GM11168 (cell line): ENCODE data around the gene RNASE2.
"Not testable (repeated sequence)": the region's sequence is repeated elsewhere in the genome, so short reads cannot be mapped to it uniquely, and the experiment has no call there.

ENCODE experiments used
- in situ Hi-C: fragments of 300-500 bp; cut with MboI; formaldehyde crosslinking; loops from one replicate; pipeline ENCODE4 v1.12.0; 2022; ENCODE audit warnings: low sequenced_read_pairs; ENCODE audit not compliant: unreplicated experiment

Gene RNASE2

DNA sequence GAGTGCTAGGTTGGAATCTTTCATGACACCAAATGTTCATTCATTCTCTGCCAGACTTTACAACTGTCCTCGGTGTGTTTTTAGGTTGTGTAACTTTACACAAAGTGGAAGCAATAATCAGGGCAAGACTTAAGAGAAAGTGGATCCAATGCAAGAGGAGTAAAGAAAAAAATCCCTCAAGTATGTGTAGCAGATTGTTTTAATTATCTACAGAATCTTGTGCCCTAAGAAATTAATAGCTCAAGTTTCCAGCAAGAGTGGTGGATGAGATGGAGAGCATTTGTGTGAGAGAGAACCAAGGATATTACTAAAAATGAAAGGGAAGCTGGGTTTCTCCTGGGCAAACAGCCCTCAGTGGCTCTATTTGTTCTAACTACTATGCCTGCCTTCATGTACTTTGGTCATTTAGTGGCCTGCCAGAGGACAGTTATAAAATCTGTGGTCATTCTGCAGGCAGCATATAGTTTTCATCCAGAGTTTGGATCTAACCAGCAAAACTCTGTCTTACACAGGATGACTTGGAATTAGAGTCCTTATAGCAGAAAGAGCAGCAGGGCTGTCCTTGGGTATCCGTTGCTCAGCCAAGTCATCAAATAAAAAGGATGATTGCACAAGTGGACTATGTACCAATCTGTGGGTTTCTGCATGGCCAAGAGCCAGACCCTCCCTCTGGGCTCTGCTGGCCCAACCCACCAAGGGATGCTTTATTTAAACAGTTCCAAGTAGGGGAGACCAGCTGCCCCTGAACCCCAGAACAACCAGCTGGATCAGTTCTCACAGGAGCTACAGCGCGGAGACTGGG, at the start of gene RNASE2:
Gene RNASE2, plus strand, starts transcription at position 752 of the 802 bp plus-strand sequence. CDS start 285 bp downstream, outside the sequence.
- in situ Hi-C loops = not testable (repeated sequence)

DNA sequence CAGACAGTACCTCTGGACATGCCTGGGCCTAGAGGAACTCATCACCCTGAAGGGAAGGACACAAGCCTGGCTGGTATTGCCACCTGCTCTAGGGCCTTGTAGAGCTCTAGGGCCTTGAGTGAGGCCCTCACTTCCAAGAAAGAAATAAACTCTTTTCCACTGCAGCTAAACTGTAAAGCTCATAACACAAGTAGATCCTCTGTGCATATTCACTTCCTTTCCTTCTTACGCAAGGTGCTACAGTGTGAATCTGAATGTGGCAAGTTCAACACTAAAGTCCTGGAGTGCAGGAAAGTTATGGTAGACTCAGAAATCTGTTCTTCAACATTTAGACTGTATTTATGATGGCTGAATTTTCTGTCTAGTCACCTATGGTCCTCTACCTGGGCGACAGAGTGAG, 49.6 kb upstream of the RNASE2 start:
- in situ Hi-C loops = no loop called here

DNA sequence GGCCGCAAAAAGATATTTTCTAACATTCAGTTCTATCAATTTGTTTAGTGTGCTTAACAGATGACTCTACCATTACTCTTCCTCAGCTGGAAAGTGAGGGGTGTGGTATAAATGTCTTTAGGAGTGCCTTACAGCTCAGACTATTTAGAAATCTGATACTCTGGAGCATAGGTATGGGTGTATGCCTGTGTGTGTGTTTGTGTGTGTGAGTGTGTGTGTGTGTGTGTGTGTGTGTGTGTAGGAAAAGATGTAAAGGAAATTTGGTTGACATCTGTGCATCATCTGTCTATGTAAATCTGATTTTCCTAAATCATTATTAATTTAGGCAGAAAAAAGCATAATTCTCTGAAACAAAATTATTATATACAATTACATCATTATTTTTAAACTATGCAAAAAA, 48.1 kb upstream of the RNASE2 start:
- in situ Hi-C loops = no loop called here

DNA sequence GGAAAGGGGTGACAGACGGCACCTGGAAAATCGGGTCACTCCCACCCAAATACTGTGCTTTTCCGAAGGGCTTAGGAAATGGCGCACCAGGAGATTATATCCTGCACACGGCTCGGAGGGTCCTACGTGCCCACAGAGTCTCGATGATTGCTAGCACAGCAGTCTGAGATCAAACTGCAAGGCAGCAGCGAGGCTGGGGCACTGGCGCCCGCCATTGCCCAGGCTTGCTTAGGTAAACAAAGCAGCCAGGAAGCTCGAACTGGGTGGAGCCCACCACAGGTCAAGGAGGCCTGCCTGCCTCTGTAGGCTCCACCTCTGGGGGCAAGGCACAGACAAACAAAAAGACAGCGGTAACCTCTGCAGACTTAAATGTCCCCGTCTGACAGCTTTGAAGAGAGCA, 44.5 kb upstream of the RNASE2 start:
- in situ Hi-C loops = not testable (repeated sequence)

DNA sequence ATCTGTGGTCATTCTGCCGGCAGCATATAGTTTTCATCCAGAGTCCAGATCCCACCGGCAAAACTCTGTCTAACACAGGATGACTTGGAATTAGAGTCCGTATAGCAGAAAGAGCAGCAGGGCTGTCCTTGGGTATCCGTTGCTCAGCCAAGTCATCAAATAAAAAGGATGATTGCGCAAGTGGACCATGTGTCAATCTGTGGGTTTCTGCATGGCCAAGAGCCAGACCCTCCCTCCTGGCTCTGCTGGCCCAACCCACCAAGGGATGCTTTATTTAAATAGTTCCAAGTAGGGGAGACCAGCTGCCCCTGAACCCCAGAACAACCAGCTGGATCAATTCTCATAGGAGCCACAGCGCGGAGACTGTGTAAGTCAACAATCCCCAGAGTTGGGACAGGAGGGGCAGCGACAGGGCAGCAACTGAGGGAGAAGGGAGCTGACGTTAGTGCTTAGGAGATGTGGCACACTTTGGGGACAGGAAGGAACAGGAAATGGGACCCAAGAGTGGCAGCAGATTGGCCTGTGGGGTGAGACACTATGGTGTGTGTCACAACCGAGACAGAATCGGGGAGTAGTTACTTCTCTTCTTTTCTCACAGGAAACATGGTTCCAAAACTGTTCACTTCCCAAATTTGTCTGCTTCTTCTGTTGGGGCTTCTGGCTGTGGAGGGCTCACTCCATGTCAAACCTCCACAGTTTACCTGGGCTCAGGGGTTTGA, 36.1 kb upstream of the RNASE2 start:
- in situ Hi-C loops = not testable (repeated sequence)

DNA sequence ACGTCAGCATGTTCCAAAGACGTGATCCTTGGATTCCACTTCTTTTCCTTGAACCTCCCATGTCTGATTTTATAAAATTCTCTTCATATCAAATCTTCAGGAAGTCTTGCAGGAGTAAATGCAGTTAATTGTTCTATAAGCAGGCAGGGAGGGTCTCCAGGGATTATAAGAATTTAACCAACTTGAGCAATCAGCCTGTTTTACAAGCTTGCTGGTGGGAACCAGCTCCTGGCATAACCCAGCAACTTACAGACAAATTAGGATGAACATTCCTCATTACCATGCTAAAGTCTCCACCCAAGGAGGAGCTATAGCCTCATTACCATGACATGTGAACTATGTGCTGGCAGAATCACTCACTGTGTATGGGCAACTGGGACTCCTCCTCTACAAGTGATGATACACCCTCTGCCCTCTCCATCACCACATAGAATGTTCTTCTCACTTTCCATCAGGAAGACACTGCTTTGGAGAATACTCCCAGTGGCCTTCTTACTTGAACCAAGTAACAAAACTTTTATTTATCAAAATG, 31.5 kb upstream of the RNASE2 start:
- in situ Hi-C loops = not testable (repeated sequence)

DNA sequence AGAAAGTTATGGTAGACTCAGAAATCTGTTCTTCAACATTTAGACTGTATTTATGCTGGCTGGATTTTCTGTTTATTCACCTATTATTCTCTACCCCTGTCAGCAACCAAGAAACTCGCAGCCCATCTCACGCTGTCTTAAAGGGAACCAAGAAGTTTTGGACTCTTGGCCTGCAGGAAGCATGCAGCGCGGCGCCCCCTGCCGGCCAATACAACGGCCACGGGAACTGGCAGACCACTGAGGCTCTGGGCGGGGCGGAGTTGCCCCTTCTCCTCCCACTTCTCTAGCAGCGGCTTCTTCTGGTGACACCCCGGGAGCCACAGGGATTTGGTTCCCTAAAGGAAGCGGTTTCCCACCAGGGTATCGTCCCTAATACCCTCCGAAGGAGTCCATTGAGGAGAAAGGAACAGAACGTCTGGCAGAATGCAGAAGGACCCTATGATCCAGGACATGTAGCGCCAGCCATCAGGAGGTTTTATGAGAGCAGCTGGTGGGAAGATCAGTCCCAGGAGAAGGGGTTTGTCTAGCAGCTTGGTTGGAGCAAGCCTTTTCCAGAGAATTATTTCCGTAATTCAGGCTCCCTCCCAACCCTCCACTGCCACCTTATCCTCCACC, 21.0 kb upstream of the RNASE2 start:
- in situ Hi-C loops = no loop called here

DNA sequence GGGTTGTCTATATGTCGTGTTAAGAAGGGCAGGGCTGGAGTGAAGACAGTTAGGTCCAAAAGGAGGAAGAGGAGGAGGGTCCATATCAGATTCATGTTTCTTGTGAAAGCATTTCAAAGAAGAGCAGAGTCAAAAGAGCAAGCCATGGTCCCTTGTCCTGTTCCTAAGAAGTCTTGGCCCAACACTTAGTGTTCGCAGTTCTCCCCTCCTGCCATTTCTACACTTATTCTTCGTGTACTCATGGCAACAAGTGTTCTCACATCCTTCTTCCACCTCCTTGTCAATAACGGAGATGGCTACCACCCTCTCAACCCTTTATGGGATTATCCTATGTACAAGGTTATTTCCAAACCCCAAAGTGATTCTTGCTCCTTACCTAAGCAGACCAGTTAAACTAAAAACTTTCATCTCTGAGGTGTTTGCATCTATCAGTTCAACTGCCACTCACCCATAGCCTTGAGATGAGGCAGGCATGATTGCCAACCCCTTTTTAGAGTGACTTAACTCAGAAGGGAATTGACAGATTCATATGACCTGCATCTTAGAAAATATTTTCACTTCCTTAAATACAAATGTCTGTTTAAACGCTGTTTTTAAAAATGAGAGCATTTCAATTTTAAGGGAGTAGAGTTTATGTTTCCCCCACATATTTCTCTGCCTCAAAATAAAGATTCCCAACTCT, 19.8 kb upstream of the RNASE2 start:
- in situ Hi-C loops = no loop called here

DNA sequence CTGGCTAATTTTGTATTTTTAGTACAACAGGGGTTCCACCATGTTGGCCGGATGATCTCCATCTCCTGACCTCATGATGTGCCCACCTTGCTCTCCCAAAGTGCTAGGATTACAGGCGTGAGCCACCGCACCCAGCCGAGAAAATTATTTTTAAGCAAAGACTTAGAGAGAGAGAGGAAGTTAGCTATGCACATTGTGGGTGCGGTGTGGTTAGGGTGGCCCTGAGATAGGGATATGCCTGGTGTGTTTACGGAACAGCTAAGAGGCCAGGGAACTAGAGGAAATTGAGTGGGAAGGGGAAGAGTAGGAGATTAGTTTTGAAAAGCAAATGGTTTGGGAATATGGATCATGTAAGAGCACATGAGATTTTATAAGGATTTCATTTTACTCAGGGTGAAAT, 10.1 kb upstream of the RNASE2 start:
- in situ Hi-C loops = loop anchor here (5.0 kb wide), 1 partner anchor 63 kb away; no protein-coding TSS in a partner anchor

DNA sequence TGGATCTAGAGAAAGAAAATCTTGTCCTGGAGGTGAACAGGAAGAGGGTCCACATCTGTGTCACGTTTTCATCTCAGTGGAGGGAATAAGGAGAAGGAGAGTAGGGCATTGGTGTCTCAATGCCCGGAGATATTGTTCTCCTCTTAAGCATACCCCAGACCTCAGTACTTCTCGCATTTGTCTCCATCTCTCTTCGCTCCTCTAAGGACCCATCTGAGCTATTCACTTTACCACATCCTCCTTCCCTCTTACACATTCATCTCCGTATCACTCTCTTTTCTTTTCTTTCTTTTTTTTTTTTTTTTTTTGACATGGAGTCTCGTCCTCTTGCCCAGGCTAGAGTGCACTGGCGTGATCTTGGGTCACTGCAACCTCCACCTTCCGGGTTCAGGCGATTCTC, 8.6 kb upstream of the RNASE2 start:
- in situ Hi-C loops = loop anchor here (5.0 kb wide), 1 partner anchor 64 kb away; no protein-coding TSS in a partner anchor

DNA sequence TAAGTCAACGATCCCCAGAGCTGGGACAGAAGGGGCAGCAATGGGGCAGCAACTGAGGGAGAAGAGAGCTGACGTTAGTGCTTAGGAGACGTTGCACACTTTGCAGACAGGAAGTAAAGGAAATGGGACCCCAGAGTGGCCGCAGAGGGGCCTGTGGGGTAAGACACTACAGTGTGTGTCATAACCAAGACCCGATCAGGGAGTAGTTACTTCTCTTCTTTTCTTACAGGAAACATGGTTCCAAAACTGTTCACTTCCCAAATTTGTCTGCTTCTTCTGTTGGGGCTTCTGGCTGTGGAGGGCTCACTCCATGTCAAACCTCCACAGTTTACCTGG, 219 bp downstream of the RNASE2 start:
- in situ Hi-C loops = not testable (repeated sequence)

DNA sequence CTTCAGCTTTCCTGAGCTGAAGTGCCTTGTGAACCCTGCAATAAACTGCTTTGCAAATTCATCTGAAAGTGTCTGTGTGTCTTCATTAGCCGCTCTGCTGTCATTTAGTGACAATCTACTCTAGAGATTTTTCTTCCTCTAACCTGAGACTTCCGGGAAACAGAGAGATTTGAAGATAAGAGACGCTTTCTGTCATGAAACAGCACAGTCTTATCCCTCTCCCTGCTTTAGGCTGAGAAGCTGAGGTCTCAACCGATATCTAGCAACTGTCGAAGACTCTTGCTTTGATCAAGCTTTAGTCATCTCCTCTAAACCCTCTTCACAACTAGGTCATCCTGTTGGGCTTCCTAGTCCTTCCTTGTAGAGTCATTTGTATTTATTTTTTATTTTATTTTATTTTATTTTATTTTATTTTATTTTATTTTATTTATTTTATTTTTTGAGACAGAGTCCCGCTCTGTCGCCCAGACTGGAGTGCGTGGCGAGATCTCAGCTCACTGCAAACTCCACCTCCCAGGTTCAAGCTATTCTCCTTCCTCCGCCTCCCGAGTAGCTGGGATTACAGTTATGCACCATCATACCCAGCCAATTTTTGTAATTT, 1.2 kb downstream of the RNASE2 start:
- in situ Hi-C loops = no loop called here

DNA sequence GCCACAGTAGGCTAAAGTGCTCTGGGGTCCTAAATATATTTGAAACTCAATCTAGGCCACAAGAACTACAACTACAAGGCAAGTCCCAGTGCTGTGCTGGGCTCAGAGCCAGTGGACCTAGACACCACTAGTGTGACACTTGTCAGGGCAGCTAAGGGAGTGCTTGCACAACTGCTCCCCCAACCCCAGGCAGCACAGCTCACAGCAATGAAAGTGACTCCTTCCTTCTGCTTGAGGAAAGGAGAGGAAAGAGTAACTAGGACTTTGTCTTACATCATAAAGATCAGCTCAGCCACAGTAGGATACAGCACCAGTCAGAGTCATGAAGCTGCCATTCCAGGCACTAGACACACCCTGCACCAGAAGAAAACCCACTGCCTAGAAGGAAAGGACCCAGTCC, 3.7 kb downstream of the RNASE2 start:
- in situ Hi-C loops = not testable (repeated sequence)

DNA sequence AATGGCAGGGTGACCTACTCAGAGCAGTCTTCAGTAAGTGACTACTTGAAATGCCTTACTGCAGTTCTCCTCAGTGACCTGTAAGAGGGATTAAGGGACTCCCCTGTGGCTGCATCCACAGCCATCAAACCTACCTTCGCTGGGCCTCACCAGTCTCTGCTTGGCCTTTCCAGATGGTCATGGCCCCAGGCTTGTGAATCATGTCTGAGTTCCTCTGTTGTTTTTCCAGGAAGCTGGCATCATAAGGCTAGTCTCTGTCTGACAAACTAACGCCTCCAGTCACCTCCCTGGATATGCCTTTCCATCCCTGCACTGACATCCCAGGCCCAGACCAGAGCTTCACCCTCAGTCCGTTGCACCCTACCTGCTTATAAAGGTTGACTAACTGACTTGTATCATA, 14.0 kb downstream of the RNASE2 start:
- in situ Hi-C loops = no loop called here

DNA sequence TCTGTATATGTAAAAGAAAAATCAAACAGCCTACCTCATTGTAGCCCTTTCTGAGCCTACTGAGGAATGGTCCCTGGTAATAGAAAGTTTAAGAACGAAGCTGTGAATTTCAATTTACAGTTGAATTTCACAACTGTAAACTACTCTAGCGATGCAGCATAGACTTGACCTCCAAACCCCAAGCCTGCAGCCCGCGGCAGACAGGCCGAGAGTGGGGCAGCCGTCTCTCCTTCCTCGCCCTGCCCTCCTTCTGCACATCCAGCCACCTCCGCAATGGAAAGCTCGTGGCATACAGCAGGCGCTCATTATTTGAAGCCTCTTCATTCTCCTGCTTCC, 15.3 kb downstream of the RNASE2 start:
- in situ Hi-C loops = no loop called here

DNA sequence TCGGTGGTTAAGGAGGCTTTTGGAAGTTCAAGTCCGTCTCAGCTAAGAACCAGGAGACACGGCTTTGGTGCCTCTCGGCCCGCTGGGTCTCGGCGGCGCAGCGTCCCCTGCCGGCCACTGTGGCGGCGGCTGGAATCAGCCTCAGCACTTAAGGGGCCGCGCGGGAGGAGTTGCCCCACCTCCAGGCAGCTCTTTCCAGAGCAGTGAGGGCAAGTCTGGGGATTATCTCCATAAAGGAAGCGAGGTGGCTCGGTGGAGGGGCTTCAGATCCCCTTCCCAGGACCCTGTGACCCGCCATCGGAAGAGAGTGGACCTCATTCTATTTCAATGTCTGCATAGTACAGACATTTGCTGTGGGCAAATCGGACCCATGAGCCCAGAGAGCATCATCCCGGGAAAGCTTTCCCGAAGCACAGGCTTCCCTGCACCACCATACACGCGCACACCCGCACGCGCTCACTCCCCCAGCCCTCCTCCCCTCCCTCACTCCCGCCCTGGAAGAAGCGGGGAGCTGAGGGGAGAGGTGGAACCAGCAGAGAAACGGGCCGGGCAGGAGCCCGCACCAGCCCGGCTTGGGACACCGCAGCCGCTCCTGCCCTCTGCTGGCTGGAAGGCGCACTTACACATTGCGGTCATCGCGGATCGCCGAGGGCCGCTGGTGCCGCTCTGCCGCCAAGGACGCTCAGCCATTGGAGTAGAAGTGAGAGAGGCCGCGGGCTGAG, 15.9 kb downstream of the RNASE2 start:
- in situ Hi-C loops = no loop called here

DNA sequence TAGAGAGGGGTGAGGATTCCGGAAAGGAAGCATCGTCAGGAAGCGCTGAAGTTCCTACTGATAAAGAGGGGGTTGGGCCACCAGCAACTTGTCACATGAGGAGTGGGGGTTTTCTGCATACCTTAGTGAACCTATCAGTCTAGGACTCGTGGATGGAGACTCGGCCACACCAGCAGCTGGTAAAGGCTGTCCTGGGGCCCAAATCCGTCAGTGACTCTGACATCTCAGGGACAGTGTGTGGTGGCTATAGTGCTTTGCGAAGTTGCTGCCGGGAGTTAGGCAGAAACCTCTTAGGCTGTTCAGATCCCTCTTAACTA, 16.4 kb downstream of the RNASE2 start:
- in situ Hi-C loops = no loop called here

DNA sequence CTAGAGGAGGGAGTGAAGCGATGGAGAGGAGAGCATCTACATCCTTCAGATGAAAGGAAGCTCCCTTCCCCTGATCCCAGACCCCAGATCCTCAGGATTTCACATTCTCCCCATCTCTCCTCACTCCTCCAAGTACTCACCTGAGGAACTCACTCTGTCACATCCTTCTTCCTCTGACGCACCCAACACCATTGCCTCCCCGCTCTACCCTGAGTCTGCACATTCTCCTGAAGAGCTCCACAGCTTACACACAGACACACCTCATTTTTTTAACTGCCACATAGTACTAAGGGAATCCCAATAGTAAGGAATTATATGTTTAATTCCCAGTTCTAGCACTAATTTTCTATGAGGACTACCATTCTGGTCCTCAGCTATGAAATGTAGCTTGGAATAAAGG, 18.2 kb downstream of the RNASE2 start:
- in situ Hi-C loops = no loop called here

DNA sequence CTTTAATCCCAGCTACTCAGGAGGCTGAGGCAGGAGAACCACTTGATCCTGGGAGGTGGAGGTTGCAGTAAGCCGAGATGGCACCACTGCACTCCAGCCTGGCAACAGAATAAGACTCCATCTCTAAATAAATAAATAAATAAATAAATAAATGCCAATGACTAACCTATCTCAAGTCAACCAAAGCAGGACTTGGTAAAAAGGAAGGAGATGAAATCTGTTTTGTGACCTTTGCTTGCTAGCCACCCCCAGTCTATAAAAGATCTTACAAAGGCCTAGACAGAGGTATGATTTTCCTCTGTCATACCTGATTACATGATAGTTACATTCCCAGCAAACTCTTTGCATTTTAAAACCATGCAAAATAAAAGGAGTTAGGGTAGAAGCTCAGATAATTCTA, 21.0 kb downstream of the RNASE2 start:
- in situ Hi-C loops = no loop called here

DNA sequence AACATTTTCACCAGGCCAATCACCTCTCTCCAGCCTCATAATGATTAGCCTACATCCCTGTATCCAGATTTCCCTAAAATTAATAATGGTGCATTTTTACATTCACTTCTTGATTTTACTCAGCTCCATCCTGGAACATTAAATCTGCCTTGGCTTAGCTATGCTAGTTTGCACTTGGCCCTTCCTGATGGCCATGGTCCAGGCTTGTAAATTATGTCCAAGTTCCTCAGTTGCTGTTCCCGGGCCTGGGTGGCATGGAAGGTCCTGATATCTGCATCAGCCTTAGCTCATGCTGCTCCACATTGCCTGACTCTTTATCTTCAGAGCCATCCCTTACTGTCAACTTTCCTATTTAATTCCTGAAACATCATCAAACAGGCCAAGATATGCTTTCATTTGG, 23.4 kb downstream of the RNASE2 start:
- in situ Hi-C loops = no loop called here
